Posterior cingulate gyrus (tissue), 11 donors: ENCODE data around the gene RNF207.
A peak's percentile ranks its signal among the peaks of the same experiment; 100 is the strongest.
"Not testable (repeated sequence)": the region's sequence is repeated elsewhere in the genome, so short reads cannot be mapped to it uniquely, and the experiment has no call there.

Source experiments
- DNase-seq, 10 donors: peaks; one replicate each; pipeline versions ENCODE4 v3.0.0 to v3.0.0-alpha.2; 2020 to 2021; ENCODE audit warnings: mixed read lengths in 3 of 10
- intact Hi-C: fragments of 100-400 bp; cut with DNase I; formaldehyde crosslinking; loops from one replicate; pipeline ENCODE4 v1.15.1; 2023

Gene RNF207

GRCh38 chr1:6197746-6198427 is 8.0 kb upstream of the RNF207 start:
- peak in 2 of 10 donors; percentile 9 to 30 for DNase-seq
- intact Hi-C loops, result no loop called here

GRCh38 chr1:6198646-6199297 is 7.1 kb upstream of the RNF207 start:
- intact Hi-C loops, result loop anchor here (1.0 kb wide), 1 partner anchor 38 kb away; no protein-coding TSS in a partner anchor
- no peak for DNase-seq

- intact Hi-C loops, result loop anchor here (1.0 kb wide), 1 partner anchor 37 kb away; no protein-coding TSS in a partner anchor
- peak; percentile 96 to 100 (median 98) for DNase-seq
Measured at GRCh38 chr1:6199298-6200187, 6.4 kb upstream of the RNF207 start, which contains the start of gene RPL22. Gene RPL22 (minus strand): TSS chr1:6199595. CDS start chr1:6199573, 22 bp downstream.

- peak in 1 of 10 donors; percentile 4 for DNase-seq
Measured at GRCh38 chr1:6200188-6200809, 5.6 kb upstream of the RNF207 start.

GRCh38 chr1:6202256-6202655 is 3.7 kb upstream of the RNF207 start:
- DNase-seq, result peak in 2 of 10 donors; percentile 31 to 50
- intact Hi-C loops, result no loop called here

More at GRCh38 chr1:6200188-6200809, 5.6 kb upstream of the RNF207 start:
- intact Hi-C loops, result no loop called here

GRCh38 chr1:6206520-6206855 is 569 bp downstream of the RNF207 start:
- intact Hi-C loops, result no loop called here
- DNase-seq, result peak in 1 of 10 donors; percentile 49

GRCh38 chr1:6207075-6207885 is 1.4 kb downstream of the RNF207 start:
- peak in 1 of 10 donors; percentile 40 for DNase-seq
- intact Hi-C loops, result no loop called here

GRCh38 chr1:6207921-6208320 is 2.0 kb downstream of the RNF207 start:
- peak in 1 of 10 donors; percentile 39 for DNase-seq
- intact Hi-C loops, result no loop called here

GRCh38 chr1:6208723-6209660 is 3.1 kb downstream of the RNF207 start:
- intact Hi-C loops, result no loop called here
- peak; percentile 21 to 96 (median 59) for DNase-seq

GRCh38 chr1:6209661-6210580 is 4.0 kb downstream of the RNF207 start:
- intact Hi-C loops, result no loop called here
- DNase-seq, result peak in 1 of 10 donors; percentile 67

- no peak for DNase-seq
- intact Hi-C loops, result no loop called here
Measured at GRCh38 chr1:6210591-6211355, 4.9 kb downstream of the RNF207 start.

- no peak for DNase-seq
- intact Hi-C loops, result no loop called here
Measured at GRCh38 chr1:6211731-6212130, 5.8 kb downstream of the RNF207 start.

- intact Hi-C loops, result no loop called here
- DNase-seq, result no peak
Measured at GRCh38 chr1:6212193-6212959, 6.5 kb downstream of the RNF207 start.

- intact Hi-C loops, result no loop called here
- no peak for DNase-seq
Measured at GRCh38 chr1:6218375-6219164, 12.7 kb downstream of the RNF207 start.

GRCh38 chr1:6219641-6220040 is 13.7 kb downstream of the RNF207 start:
- intact Hi-C loops, DNase-seq: not testable (repeated sequence)
